HG03432 (cell line): Measurements from ENCODE around the gene ARRDC1.
"Not testable (repeated sequence)": the region's sequence is repeated elsewhere in the genome, so short reads cannot be mapped to it uniquely, and the experiment has no call there.

Experiments used
- ATAC-seq: cut with Tn5 transposase; IDR thresholded peaks from one replicate; pipeline ENCODE4 v1.9.1; 2021; ENCODE audit warnings: mild to moderate bottlenecking, moderate library complexity; ENCODE audit not compliant: unreplicated experiment

Gene ARRDC1

GRCh38 chr9:137583957-137584356 lies 21.5 kb upstream of the ARRDC1 start:
- no peak for ATAC-seq

GRCh38 chr9:137586854-137587253 lies 18.6 kb upstream of the ARRDC1 start:
- no peak for ATAC-seq

GRCh38 chr9:137588311-137588710 lies 17.2 kb upstream of the ARRDC1 start:
- ATAC-seq = no peak

GRCh38 chr9:137588891-137589290 lies 16.6 kb upstream of the ARRDC1 start:
- no peak for ATAC-seq

- peak; percentile 13 for ATAC-seq
Measured at GRCh38 chr9:137589441-137590122, 15.9 kb upstream of the ARRDC1 start.

GRCh38 chr9:137590123-137590468 lies 15.4 kb upstream of the ARRDC1 start:
- ATAC-seq = no peak

GRCh38 chr9:137590469-137591383 lies 14.8 kb upstream of the ARRDC1 start, which contains the start of gene ZMYND19:
ZMYND19 (minus strand) TSS chr9:137590512; CDS start chr9:137590263, 249 bp downstream.
- peak; percentile 86 for ATAC-seq

DNA sequence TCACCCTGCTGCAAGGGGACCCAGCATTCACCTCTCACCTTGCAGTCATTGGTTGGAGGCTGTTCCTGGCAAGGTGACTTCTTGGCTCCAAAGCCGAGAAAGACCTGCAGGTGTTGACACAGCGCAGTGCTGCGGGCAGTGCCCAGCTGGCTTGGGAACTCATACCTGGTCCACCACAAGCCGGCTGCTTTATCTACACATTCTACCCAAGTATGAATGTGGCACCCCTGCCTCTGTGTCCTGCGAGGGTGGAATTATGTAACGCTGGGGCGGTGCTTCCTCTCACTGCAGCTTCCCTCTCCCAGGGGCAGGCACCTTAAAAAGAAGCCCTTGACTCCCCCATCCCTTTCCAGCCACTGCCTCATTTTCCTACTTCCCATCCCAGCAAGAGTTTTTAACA lies 12.7 kb upstream of the ARRDC1 start:
- ATAC-seq = no peak

GRCh38 chr9:137593176-137593575 lies 12.3 kb upstream of the ARRDC1 start:
- no peak for ATAC-seq

- ATAC-seq = not testable (repeated sequence)
Measured at GRCh38 chr9:137596577-137596976, 8.9 kb upstream of the ARRDC1 start.

DNA sequence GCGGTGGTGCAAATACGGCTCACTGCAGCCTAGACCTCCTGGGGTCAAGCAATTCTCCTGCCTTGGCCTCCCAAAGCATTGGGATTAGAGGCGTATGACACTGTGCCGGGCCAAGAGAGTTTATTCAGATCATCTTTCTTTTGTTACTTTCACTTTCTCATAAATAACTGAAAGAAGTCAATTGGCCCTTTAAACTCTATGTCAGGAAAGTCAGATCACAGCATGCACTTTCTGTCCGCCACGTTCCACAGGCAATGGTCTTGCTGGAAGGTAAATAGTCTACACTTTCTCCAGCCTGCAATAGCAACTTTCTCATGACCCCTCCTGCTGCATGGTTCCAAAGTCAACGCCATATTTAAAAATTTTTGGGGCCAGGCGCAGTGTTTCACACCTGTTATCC lies 6.5 kb upstream of the ARRDC1 start:
- no peak for ATAC-seq

GRCh38 chr9:137602661-137603060 lies 2.8 kb upstream of the ARRDC1 start:
- no peak for ATAC-seq

- ATAC-seq = no peak
Measured at GRCh38 chr9:137603879-137604278, 1.6 kb upstream of the ARRDC1 start.

DNA sequence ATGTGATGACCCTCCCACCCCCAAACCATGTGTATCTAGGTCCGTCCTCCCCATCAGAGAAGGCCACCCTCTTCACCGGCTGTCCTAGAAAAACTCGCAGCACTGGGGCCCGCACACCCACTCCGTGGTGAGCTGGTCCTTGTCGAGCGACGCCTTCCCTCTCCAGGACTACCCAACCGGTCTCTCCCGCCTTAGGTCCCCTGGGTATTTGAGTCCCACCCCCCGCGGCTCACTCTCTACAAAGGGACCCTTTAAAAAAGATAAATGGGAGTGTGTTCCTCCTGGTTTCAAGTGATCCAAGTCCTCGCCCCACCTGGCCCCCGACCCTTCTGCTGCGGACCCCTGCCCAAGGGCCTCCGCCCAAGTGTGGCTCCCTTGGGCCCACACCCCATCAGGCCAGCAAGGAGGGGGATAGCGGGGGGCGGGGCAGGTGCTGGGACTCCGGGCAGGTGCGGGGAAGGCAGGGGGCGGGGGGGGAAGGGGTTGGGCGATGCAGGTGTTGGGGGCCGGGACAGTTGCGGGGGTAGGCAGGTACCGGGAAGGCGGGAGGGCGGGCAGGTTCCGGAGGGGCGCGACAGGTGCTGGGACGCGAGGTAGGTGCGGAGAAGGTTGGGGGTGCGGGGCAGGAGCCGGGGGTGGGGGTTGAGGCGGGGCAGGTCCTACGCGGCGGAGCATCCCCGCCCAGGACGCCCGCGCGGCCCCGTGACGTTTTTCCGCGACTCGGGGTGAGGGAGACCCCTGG lies 970 bp upstream of the ARRDC1 start:
- ATAC-seq = no peak

DNA sequence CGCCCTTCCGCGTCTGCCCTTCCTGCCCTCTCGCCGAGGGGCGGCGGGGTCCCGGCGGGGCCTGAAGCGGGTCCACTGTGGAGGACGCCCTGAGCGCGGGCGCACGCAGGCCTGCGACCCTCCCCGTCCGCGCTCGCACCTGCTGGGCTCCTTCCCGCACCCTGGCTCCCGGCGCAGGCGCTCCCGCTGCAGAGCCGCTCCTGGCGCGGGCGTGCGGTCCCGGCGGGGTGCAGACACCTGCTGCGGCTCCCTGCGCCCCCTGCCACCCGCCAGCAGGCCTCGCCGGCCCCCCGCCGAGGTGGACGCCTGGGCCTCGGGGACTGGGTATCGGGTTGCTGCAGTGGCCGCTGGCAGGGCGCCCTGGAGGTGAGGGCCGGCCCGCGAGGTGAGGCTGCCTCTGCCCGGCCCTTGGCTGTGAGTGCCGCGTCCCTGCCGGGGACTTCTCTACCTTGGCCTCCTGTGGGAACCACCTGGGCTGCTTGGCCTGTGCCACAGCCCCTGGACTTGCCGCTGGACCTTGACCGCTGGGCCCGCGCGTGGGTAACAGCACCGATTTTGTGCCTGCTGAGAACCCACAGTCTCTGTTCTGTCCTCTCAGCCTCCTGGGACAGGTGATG lies 627 bp downstream of the ARRDC1 start:
- peak; percentile 16 for ATAC-seq

DNA sequence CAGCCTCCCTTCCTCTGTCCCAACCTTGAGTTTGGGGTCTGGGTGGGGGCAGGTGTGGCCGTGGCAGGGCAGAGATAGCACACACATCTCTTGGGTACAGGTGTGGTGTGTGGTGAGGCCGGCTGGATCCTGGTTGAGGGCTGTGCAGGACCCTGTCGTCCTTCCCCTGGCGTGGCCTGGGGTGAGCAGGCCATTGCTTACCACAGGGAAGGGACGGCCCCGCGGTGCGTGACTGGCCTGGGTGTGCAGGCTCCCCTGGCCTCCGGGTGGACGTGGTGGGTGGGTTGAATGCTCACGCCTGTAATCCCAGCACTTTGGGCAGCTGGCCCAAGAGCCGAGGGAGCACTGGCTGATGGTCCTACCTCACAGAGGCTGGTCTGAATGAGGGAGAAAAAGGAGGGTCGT lies 1.2 kb downstream of the ARRDC1 start:
- ATAC-seq = no peak

DNA sequence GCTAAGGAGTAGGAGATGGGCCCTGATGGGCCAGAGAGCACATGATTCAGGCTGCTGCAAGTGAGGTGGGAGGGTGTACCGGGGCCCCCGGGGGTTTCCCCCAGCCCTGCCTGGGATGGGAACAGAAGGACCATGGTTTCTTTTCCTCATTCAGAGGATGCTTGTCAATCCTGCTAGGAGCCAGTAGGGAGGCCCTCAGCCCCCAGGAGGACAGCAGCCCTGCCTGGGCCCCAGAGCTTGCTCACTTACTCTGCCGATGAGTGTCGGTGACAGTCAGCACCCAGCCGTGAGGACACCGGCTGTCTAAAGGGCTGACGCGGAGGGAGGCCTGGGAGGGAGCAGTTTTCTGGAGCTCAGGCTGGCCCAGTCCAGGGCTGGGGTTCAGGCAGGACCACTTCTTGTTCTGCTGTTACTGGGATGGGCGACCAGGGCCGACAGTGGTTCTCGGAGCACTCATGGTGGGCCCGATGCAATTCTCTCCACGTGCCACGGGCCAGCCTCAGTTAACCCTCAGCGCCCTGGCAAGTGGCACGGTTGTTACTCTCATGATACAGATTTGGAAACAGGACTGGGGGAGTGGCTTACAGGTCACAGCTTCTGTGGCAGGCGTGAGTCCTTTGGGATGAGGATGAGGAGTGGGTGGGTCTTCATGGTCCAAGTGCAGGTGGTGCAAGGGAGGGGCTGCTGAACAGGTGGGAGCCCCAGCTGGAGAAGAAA lies 1.8 kb downstream of the ARRDC1 start:
- ATAC-seq = no peak

DNA sequence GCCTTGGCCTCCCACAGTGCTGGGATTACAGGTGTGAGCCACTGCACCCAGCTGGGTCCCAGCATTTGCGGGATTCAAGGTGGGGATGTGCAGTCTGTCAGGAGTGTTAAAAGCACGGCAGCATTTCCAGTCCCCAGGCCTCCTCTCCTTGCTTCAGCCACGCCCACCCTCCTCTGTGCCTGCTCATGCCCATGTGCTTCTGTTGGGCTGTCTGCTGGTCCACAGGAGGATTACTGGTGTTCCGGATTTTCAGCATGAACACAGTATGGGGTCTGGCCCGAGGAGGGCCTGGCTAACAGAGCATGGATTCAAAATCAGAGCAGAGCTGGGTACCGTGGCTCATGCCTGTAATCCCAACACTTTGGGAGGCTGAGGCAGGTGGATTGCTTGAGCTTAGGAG lies 5.5 kb downstream of the ARRDC1 start:
- no peak for ATAC-seq

GRCh38 chr9:137611623-137612609 lies 6.4 kb downstream of the ARRDC1 start:
- ATAC-seq = no peak
